Liver (tissue), 9 donors: ENCODE results near the gene TMEM109. TPM values are rescaled to one million over a fixed set of nuclear protein-coding genes. Genes with fewer than 3 reads are reported as not detected.

ENCODE experiments used
- DNase-seq: peaks from one replicate; pipeline ENCODE4 v3.0.0-alpha.2; 2017; ENCODE audit warnings: low spot score
- H3K27ac ChIP-seq, 2 donors: one replicate each; pipeline ENCODE4 v1.7.0; 2013; ENCODE audit warnings: inconsistent platforms in 2 of 2, low read length in 2 of 2, control low read depth in 1 of 2, low read depth in 1 of 2, mild to moderate bottlenecking in 1 of 2
- H3K27me3 ChIP-seq, 4 donors: one replicate each; pipeline versions ENCODE4 v1.6.1 to v1.7.0; 2013; ENCODE audit warnings: low read length in 3 of 4, inconsistent platforms in 1 of 4, mild to moderate bottlenecking in 1 of 4, moderate library complexity in 1 of 4; ENCODE audit not compliant: control insufficient read depth in 4 of 4, insufficient read depth in 4 of 4
- H3K36me3 ChIP-seq, 4 donors: one replicate each; pipeline versions ENCODE4 v1.6.1 to v1.7.0; 2013; ENCODE audit warnings: low read length in 3 of 4, mild to moderate bottlenecking in 3 of 4, low read depth in 1 of 4, moderate library complexity in 1 of 4; ENCODE audit not compliant: control insufficient read depth in 4 of 4, insufficient read depth in 3 of 4
- H3K4me1 ChIP-seq, 4 donors: one replicate each; pipeline versions ENCODE4 v1.6.1 to v1.7.0; 2013; ENCODE audit warnings: low read length in 3 of 4, mild to moderate bottlenecking in 3 of 4, moderate library complexity in 1 of 4; ENCODE audit not compliant: control insufficient read depth in 4 of 4, insufficient read depth in 4 of 4
- H3K4me3 ChIP-seq, 3 donors: one replicate each; pipeline versions ENCODE4 v1.6.1 to v1.7.0; 2013; ENCODE audit warnings: low read length in 3 of 3, control low read depth in 1 of 3, low read depth in 1 of 3, mild to moderate bottlenecking in 1 of 3
- H3K9ac ChIP-seq, 2 donors: one replicate each; pipeline ENCODE4 v1.7.0; 2013; ENCODE audit warnings: low read length in 2 of 2, mild to moderate bottlenecking in 2 of 2, moderate library complexity in 2 of 2, control low read depth in 1 of 2, low read depth in 1 of 2
- H3K9me3 ChIP-seq, 4 donors: one replicate each; pipeline versions ENCODE4 v1.6.1 to v1.7.0; 2013; ENCODE audit warnings: low read length in 3 of 4; ENCODE audit not compliant: control insufficient read depth in 4 of 4
- EGR1 ChIP-seq, 2 donors: IDR thresholded peaks; 2 replicates each; pipeline ENCODE4 v1.6.1; 2016 to 2018; ENCODE audit warnings: antibody characterized with exemption in 2 of 2, low read depth in 2 of 2
- FOXA1 ChIP-seq: IDR thresholded peaks from 2 replicates; pipeline ENCODE4 v1.6.1; 2016; ENCODE audit warnings: antibody characterized with exemption
- FOXA2 ChIP-seq: IDR thresholded peaks from 2 replicates; pipeline ENCODE4 v1.6.1; 2016; ENCODE audit warnings: antibody characterized with exemption
- GABPA ChIP-seq, 2 donors: IDR thresholded peaks in 1 of 2; conservative IDR thresholded peaks in 1 of 2; 2 replicates each; pipeline ENCODE4 v1.6.1; 2016; ENCODE audit warnings: antibody characterized with exemption in 2 of 2, mild to moderate bottlenecking in 1 of 2, moderate library complexity in 1 of 2
- HNF4A ChIP-seq, 2 donors: conservative IDR thresholded peaks; 2 replicates each; pipeline ENCODE4 v1.6.1; 2016; ENCODE audit warnings: antibody characterized with exemption in 2 of 2, mild to moderate bottlenecking in 2 of 2
- HNF4G ChIP-seq: IDR thresholded peaks from 2 replicates; pipeline ENCODE4 v1.6.1; 2016; ENCODE audit warnings: antibody characterized with exemption
- JUND ChIP-seq, 2 donors: IDR thresholded peaks; 2 replicates each; pipeline ENCODE4 v1.6.1; 2016; ENCODE audit warnings: antibody characterized with exemption in 2 of 2
- NR2F2 ChIP-seq: IDR thresholded peaks from 2 replicates; pipeline ENCODE4 v1.6.1; 2016; ENCODE audit warnings: antibody characterized with exemption
- RAD21 ChIP-seq, 2 donors: IDR thresholded peaks; 2 replicates each; pipeline ENCODE4 v1.6.1; 2016; ENCODE audit warnings: antibody characterized with exemption in 2 of 2, mild to moderate bottlenecking in 2 of 2
- RXRA ChIP-seq, 2 donors: IDR thresholded peaks; 2 replicates each; pipeline ENCODE4 v1.6.1; 2017 to 2018; ENCODE audit warnings: antibody characterized with exemption in 2 of 2, mild to moderate bottlenecking in 1 of 2
- SP1 ChIP-seq: IDR thresholded peaks from 2 replicates; pipeline ENCODE4 v1.6.1; 2018; ENCODE audit warnings: antibody characterized with exemption, mild to moderate bottlenecking
- TAF1 ChIP-seq: conservative IDR thresholded peaks from 2 replicates; pipeline ENCODE4 v1.6.1; 2016; ENCODE audit warnings: antibody characterized with exemption, mild to moderate bottlenecking
- YY1 ChIP-seq: IDR thresholded peaks from 2 replicates; pipeline ENCODE4 v1.6.1; 2016; ENCODE audit warnings: antibody characterized with exemption, mild to moderate bottlenecking
- WGBS: extraction: QIAGEN DNeasy Blood & Tissue Kit; methylation state at CpG from one replicate; pipeline ENCODE4 v1.1.7; 2013; 5-methylcytosine and 5-hydroxymethylcytosine counted together
- polyA plus RNA-seq, 2 donors: library from polyadenylated mRNA; stranded (reverse) in 1 of 2; unstranded in 1 of 2; fragments of 200-250 nt in 1 of 2; fragments of >200 nt in 1 of 2; fragmentation: Nextera tagmentation in 1 of 2; extraction: Ambion mirVana in 1 of 2; gene quantifications; one replicate each; pipeline versions ENCODE4 v1.2.1 to v1.2.3, GENCODE V29; 2013 to 2015
- total RNA-seq, 2 donors: library from RNA; depleted of rRNA; stranded (reverse); fragments of >200 nt; gene quantifications; one replicate each; pipeline ENCODE4 v1.2.3, GENCODE V29; 2014
- TF ChIP-seq, protein P1 (sequence below): IDR thresholded peaks from 2 replicates; pipeline ENCODE4 v1.6.1; 2016; ENCODE audit warnings: antibody characterized with exemption
- TF ChIP-seq, protein P2 (sequence below): IDR thresholded peaks from 2 replicates; pipeline ENCODE4 v1.6.1; 2016; ENCODE audit warnings: antibody characterized with exemption, mild to moderate bottlenecking
- TF ChIP-seq, protein P3 (sequence below): fragments of 150-350 bp; IDR thresholded peaks from 2 replicates; pipeline ENCODE4 v1.5.1; 2017; ENCODE audit warnings: improper control_type of control experiment, low read depth, low read length; ENCODE audit not compliant: missing input control
- TF ChIP-seq, protein P4 (sequence below): IDR thresholded peaks from 2 replicates; pipeline ENCODE4 v1.6.1; 2016; ENCODE audit warnings: antibody characterized with exemption
- TF ChIP-seq, protein P5 (sequence below): IDR thresholded peaks from 2 replicates; pipeline ENCODE4 v1.6.1; 2016; ENCODE audit warnings: antibody characterized with exemption
- donor health status: healthy.
- donor health status: healthy.
- donor health status: healthy.
- donor health status: healthy.
- donor health status: healthy.

TMEM109 gene
- total and polyA plus RNA-seq, 4 donors, result 20.6 to 40.3 (median 30.6) TPM

DNA sequence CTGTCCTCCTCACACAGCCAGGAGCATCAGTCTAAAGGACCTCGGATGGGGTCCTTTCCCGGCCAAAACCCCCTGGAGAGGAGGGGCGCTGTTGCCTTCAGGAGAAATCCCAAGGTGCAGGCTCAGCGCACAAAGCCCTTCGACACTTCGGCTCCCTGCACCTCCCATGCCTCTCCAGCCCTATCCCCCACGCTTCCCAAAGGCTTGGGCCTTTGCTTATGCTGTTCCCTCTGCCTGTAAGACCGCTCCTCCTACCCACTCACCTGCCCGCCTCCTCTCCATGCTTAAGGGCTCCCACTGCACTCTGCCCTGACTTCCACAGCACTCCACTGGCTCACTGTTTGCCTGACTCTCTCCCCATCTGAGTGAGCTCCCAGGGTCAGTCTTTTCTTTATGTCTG is 24.5 kb downstream of the TMEM109 start (continued):
- no peak for TF ChIP-seq RAD21 (IDR thresholded peaks at IDR 0.05)
- TF ChIP-seq FOXA2, result no peak

DNA sequence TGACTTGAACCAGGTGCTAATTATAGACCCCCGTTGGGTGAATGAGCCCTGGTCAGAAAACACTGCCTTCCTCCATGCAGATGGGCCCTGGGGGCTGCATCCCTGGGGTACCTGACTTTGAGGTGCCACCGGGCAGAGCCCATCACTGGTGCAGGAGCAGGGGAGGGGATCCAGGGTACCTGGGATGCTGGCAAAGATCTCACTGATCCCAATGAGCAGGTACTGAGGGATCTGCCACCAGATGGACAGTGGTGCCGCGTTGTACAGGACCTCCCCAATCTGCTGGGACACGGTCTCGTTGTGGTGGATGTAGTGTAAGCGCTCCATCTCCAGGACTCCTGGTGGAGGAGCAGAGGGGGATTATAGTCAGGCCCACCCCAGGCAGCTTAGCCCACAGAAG is 25.3 kb downstream of the TMEM109 start:
- no peak for DNase-seq
- TF ChIP-seq HNF4G, result no peak
- Histone ChIP-seq H3K4me1 (no peaks in the 10 kb centered on the region), H3K36me3 (peaks cover 2 to 44% (median 13%) of the 10 kb centered on the region in 4 donors), H3K27me3 (no peaks in the 10 kb centered on the region), H3K4me3 (no peak overlapping the region), H3K9ac (no peak overlapping the region), H3K27ac (no peak overlapping the region), H3K9me3 (no peaks in the 10 kb centered on the region)
- 94% methylated on average over 7 of the region's 7 CpGs for WGBS

DNA sequence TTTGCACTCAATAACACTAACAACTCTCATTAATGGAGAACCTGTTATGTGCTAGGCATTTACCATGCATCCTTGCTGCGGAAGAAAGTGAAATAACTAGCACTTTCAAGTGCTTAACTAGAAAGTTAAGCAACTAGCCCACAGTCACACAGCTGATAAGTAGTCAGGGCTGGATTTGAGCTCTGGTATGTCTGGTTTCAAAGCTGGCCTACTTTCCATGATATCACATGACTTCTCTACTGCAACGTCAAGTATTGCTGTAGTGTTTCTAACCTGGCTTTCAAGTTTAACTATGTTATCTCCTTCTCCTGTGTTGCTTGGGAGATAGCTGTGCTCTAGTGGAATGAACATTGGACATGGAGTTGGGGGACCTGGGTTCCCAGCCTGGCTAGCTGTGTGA is 25.9 kb downstream of the TMEM109 start:
- no peaks in the 10 kb centered on the region for H3K9me3 ChIP-seq
- H3K4me3 ChIP-seq, result no peak overlapping the region
- H3K36me3 ChIP-seq, result peaks cover 2 to 44% (median 13%) of the 10 kb centered on the region in 4 donors
- TF ChIP-seq JUND (IDR thresholded peaks at IDR 0.05), result no peak
- no peak for TF ChIP-seq YY1
- no peak for TF ChIP-seq FOXA1
- TF ChIP-seq HNF4A (conservative IDR thresholded peaks at IDR 0.05), result no peak
- TF ChIP-seq, protein P1, sequence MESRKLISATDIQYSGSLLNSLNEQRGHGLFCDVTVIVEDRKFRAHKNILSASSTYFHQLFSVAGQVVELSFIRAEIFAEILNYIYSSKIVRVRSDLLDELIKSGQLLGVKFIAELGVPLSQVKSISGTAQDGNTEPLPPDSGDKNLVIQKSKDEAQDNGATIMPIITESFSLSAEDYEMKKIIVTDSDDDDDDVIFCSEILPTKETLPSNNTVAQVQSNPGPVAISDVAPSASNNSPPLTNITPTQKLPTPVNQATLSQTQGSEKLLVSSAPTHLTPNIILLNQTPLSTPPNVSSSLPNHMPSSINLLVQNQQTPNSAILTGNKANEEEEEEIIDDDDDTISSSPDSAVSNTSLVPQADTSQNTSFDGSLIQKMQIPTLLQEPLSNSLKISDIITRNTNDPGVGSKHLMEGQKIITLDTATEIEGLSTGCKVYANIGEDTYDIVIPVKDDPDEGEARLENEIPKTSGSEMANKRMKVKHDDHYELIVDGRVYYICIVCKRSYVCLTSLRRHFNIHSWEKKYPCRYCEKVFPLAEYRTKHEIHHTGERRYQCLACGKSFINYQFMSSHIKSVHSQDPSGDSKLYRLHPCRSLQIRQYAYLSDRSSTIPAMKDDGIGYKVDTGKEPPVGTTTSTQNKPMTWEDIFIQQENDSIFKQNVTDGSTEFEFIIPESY, result no peak
- no peak for TF ChIP-seq TAF1
- TF ChIP-seq, protein P2, sequence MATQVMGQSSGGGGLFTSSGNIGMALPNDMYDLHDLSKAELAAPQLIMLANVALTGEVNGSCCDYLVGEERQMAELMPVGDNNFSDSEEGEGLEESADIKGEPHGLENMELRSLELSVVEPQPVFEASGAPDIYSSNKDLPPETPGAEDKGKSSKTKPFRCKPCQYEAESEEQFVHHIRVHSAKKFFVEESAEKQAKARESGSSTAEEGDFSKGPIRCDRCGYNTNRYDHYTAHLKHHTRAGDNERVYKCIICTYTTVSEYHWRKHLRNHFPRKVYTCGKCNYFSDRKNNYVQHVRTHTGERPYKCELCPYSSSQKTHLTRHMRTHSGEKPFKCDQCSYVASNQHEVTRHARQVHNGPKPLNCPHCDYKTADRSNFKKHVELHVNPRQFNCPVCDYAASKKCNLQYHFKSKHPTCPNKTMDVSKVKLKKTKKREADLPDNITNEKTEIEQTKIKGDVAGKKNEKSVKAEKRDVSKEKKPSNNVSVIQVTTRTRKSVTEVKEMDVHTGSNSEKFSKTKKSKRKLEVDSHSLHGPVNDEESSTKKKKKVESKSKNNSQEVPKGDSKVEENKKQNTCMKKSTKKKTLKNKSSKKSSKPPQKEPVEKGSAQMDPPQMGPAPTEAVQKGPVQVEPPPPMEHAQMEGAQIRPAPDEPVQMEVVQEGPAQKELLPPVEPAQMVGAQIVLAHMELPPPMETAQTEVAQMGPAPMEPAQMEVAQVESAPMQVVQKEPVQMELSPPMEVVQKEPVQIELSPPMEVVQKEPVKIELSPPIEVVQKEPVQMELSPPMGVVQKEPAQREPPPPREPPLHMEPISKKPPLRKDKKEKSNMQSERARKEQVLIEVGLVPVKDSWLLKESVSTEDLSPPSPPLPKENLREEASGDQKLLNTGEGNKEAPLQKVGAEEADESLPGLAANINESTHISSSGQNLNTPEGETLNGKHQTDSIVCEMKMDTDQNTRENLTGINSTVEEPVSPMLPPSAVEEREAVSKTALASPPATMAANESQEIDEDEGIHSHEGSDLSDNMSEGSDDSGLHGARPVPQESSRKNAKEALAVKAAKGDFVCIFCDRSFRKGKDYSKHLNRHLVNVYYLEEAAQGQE, result no peak
- TF ChIP-seq, protein P3, sequence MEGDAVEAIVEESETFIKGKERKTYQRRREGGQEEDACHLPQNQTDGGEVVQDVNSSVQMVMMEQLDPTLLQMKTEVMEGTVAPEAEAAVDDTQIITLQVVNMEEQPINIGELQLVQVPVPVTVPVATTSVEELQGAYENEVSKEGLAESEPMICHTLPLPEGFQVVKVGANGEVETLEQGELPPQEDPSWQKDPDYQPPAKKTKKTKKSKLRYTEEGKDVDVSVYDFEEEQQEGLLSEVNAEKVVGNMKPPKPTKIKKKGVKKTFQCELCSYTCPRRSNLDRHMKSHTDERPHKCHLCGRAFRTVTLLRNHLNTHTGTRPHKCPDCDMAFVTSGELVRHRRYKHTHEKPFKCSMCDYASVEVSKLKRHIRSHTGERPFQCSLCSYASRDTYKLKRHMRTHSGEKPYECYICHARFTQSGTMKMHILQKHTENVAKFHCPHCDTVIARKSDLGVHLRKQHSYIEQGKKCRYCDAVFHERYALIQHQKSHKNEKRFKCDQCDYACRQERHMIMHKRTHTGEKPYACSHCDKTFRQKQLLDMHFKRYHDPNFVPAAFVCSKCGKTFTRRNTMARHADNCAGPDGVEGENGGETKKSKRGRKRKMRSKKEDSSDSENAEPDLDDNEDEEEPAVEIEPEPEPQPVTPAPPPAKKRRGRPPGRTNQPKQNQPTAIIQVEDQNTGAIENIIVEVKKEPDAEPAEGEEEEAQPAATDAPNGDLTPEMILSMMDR, result no peak
- no peak for TF ChIP-seq RXRA (IDR thresholded peaks at IDR 0.05)
- TF ChIP-seq HNF4G, result no peak
- TF ChIP-seq, protein P4, sequence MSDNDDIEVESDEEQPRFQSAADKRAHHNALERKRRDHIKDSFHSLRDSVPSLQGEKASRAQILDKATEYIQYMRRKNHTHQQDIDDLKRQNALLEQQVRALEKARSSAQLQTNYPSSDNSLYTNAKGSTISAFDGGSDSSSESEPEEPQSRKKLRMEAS, result no peak
- no peak for TF ChIP-seq SP1
- TF ChIP-seq, protein P5, sequence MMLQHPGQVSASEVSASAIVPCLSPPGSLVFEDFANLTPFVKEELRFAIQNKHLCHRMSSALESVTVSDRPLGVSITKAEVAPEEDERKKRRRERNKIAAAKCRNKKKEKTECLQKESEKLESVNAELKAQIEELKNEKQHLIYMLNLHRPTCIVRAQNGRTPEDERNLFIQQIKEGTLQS, result no peak
- TF ChIP-seq EGR1 (IDR thresholded peaks at IDR 0.05; ENCODE audit: low read depth in 2 of 2), result no peak
- no peak for TF ChIP-seq FOXA2
- no peak for TF ChIP-seq NR2F2
- no peak for TF ChIP-seq RAD21 (IDR thresholded peaks at IDR 0.05)
- no peak for TF ChIP-seq GABPA (IDR thresholded peaks at IDR 0.05 in 1 of 2, conservative IDR thresholded peaks at IDR 0.05 in 1 of 2)
- H3K27ac ChIP-seq, result no peak overlapping the region
- no peak for DNase-seq
- H3K27me3 ChIP-seq, result no peaks in the 10 kb centered on the region
- H3K4me1 ChIP-seq, result no peaks in the 10 kb centered on the region
- H3K9ac ChIP-seq, result no peak overlapping the region
- 72% methylated on average over 2 of the region's 2 CpGs for WGBS
